GM23338 (cell line): ENCODE measurements around the gene MZT2A.

Experiments
- CREB1 ChIP-seq: fragments of 250-450 bp; sonication (Bioruptor Pico); IDR thresholded peaks from 2 replicates; pipeline ENCODE4 v1.5.0; 2020; ENCODE audit warnings: low read depth, mild to moderate bottlenecking, moderate library complexity
- EZH2 ChIP-seq: fragments of 200-600 bp; sonication (generic); IDR thresholded peaks from one replicate; pipeline ENCODE4 v1.8.0; 2017; ENCODE audit warnings: antibody characterized with exemption, mild to moderate bottlenecking, low read depth; ENCODE audit not compliant: unreplicated experiment
- EZH2phosphoT487 ChIP-seq: fragments of 200-600 bp; sonication (generic); IDR thresholded peaks from one replicate; pipeline ENCODE4 v1.8.1; 2018; ENCODE audit warnings: antibody characterized with exemption; ENCODE audit not compliant: unreplicated experiment
- NANOG ChIP-seq: IDR thresholded peaks from 2 replicates; pipeline ENCODE4 v1.6.1; 2016; ENCODE audit warnings: antibody characterized with exemption, borderline replicate concordance
- POLR2AphosphoS5 ChIP-seq: IDR thresholded peaks from 2 replicates; pipeline ENCODE4 v1.6.1; 2016; ENCODE audit warnings: antibody characterized with exemption, low read depth
- REST ChIP-seq: IDR thresholded peaks from one replicate; pipeline ENCODE4 v1.6.1; 2018; ENCODE audit warnings: antibody characterized with exemption; ENCODE audit not compliant: unreplicated experiment
- STAT1 ChIP-seq: IDR thresholded peaks from one replicate; pipeline ENCODE4 v1.6.1; 2016; ENCODE audit warnings: antibody characterized with exemption; ENCODE audit not compliant: unreplicated experiment
- ZNF331 ChIP-seq: fragments of 250-450 bp; sonication (Bioruptor Pico); IDR thresholded peaks from 2 replicates; pipeline ENCODE4 v1.5.0; 2020; ENCODE audit warnings: low read depth, mild to moderate bottlenecking, moderate library complexity
- TF ChIP-seq, protein P1 (sequence below), 2 experiments: fragments of 200-600 bp in 1 of 2; sonication (generic) in 1 of 2; conservative IDR thresholded peaks; 2 replicates each; pipeline versions ENCODE4 v1.5.1 to v1.6.1; 2016 to 2017; ENCODE audit warnings: antibody characterized with exemption in 2 of 2, low read depth in 2 of 2, mild to moderate bottlenecking in 2 of 2, moderate library complexity in 1 of 2
- TF ChIP-seq, protein P2 (sequence below): IDR thresholded peaks from 2 replicates; pipeline ENCODE4 v1.6.1; 2016; ENCODE audit warnings: antibody characterized with exemption

- TF ChIP-seq, protein P1, sequence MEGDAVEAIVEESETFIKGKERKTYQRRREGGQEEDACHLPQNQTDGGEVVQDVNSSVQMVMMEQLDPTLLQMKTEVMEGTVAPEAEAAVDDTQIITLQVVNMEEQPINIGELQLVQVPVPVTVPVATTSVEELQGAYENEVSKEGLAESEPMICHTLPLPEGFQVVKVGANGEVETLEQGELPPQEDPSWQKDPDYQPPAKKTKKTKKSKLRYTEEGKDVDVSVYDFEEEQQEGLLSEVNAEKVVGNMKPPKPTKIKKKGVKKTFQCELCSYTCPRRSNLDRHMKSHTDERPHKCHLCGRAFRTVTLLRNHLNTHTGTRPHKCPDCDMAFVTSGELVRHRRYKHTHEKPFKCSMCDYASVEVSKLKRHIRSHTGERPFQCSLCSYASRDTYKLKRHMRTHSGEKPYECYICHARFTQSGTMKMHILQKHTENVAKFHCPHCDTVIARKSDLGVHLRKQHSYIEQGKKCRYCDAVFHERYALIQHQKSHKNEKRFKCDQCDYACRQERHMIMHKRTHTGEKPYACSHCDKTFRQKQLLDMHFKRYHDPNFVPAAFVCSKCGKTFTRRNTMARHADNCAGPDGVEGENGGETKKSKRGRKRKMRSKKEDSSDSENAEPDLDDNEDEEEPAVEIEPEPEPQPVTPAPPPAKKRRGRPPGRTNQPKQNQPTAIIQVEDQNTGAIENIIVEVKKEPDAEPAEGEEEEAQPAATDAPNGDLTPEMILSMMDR (conservative IDR thresholded peaks at IDR 0.05; ENCODE audit: low read depth in 2 of 2) = no peak
- TF ChIP-seq CREB1 (CRISPR knock-in tag) = no peak
- TF ChIP-seq EZH2 = no peak
- no peak for TF ChIP-seq EZH2phosphoT487
- TF ChIP-seq REST = no peak
- no peak for TF ChIP-seq POLR2AphosphoS5
- no peak for TF ChIP-seq NANOG
- no peak for TF ChIP-seq STAT1
- TF ChIP-seq ZNF331 (CRISPR knock-in tag) = no peak
- TF ChIP-seq, protein P2, sequence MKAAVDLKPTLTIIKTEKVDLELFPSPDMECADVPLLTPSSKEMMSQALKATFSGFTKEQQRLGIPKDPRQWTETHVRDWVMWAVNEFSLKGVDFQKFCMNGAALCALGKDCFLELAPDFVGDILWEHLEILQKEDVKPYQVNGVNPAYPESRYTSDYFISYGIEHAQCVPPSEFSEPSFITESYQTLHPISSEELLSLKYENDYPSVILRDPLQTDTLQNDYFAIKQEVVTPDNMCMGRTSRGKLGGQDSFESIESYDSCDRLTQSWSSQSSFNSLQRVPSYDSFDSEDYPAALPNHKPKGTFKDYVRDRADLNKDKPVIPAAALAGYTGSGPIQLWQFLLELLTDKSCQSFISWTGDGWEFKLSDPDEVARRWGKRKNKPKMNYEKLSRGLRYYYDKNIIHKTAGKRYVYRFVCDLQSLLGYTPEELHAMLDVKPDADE = no peak
Measured at GRCh38 chr2:131493199-131493968, 1.2 kb upstream of the MZT2A start.
